GM12892 (cell line): Measurements from ENCODE around the gene MYH6.

Experiments used
- POLR2A ChIP-seq: IDR thresholded peaks from 2 replicates; pipeline ENCODE4 v1.6.1; 2011; ENCODE audit warnings: low read depth, low read length, control low read depth
- POLR2AphosphoS5 ChIP-seq: IDR thresholded peaks from 2 replicates; pipeline ENCODE4 v1.6.1; 2011; ENCODE audit warnings: low read depth, low read length, control low read depth

- TF ChIP-seq POLR2A (no peak), POLR2AphosphoS5 (no peak)
Observed at GRCh38 chr14:23351681-23352505, 56.2 kb downstream of the MYH6 start.
